ENCODE data around the gene ATF6B. TPM values are rescaled to one million over a fixed set of nuclear protein-coding genes. Genes with fewer than 3 reads are reported as not detected.

ATF6B gene
- total RNA-seq, 1 experiment from 2014 or later: 45.3 TPM

GRCh38 chr6:32073101-32073500 is 54.9 kb downstream of the ATF6B start:
- no peaks in the 10 kb centered on the region for H3K9me3 Mint-ChIP-seq

More at GRCh38 chr6:32073101-32073500, 54.9 kb downstream of the ATF6B start:
- Histone ChIP-seq H3T11ph (ENCODE audit: low read length) (no peak overlapping the region), H3K9ac (ENCODE audit: extremely low read depth, insufficient read length, low read length) (no peak overlapping the region), H3K56ac (ENCODE audit: insufficient read length, low read depth, low read length) (no peak overlapping the region), H2AK5ac (ENCODE audit: insufficient read length, low read length) (no peak overlapping the region), H3K27me3 (ENCODE audit: insufficient read depth, low read length) (no peaks in the 10 kb centered on the region), H2BK15ac (ENCODE audit: low read depth, low read length) (no peak overlapping the region), H4K20me1 (ENCODE audit: control insufficient read depth, insufficient read depth, insufficient read length) (no peaks in the 10 kb centered on the region), H4K5ac (ENCODE audit: insufficient read length, low read depth, low read length) (no peak overlapping the region), H3K27ac (ENCODE audit: insufficient read length, low read depth, low read length) (no peak overlapping the region), H4K91ac (ENCODE audit: insufficient read length, low read depth, low read length) (no peak overlapping the region), H3K14ac (ENCODE audit: insufficient read depth, low read length) (peak overlapping the region; percentile 44; the same call in 1 of the 2 replicates), H3K4me1 (ENCODE audit: insufficient read depth, low read length) (no peaks in the 10 kb centered on the region), H2AFZ (ENCODE audit: low read length) (no peak overlapping the region), H2BK20ac (ENCODE audit: low read depth, low read length, poor library complexity, severe bottlenecking) (no peak overlapping the region), H3K4ac (ENCODE audit: low read depth, low read length) (no peak overlapping the region), H3K23me2 (ENCODE audit: insufficient read length, low read depth, low read length, poor library complexity, severe bottlenecking) (no peaks in the 10 kb centered on the region), H2BK5ac (ENCODE audit: insufficient read length, low read length) (no peak overlapping the region), H3K4me2 (ENCODE audit: insufficient read depth, insufficient read length, low read length) (no peak overlapping the region), H3K79me1 (ENCODE audit: insufficient read depth, low read depth, low read length, poor library complexity, severe bottlenecking) (no peaks in the 10 kb centered on the region), H2BK120ac (ENCODE audit: low read depth, low read length, poor library complexity, severe bottlenecking) (no peak overlapping the region), H2BK12ac (ENCODE audit: insufficient read length, low read depth, low read length) (no peak overlapping the region), H3K79me2 (ENCODE audit: insufficient read depth, low read length) (no peaks in the 10 kb centered on the region), H3K9me3 (ENCODE audit: control insufficient read depth, low read depth, low read length) (no peaks in the 10 kb centered on the region), H3K23ac (ENCODE audit: insufficient read length, low read depth, low read length) (no peak overlapping the region), H4K8ac (replicated peaks; ENCODE audit: insufficient read length, low read depth, low read length) (no peak overlapping the region), H3K18ac (ENCODE audit: insufficient read length, low read depth, low read length) (no peak overlapping the region)
- WGBS (ENCODE audit: extremely low coverage, insufficient read length, low lambda C conversion rate): no CpG with 5 or more reads among the region's 3 CpGs
- no peaks in the 10 kb centered on the region; a peak in 1 of 7 replicates for H3K36me3 Mint-ChIP-seq (ENCODE audit: insufficient read depth in 1 of 3, low read depth in 3 of 3)
- peaks cover 24 to 29% of the 10 kb centered on the region in 2 experiments for H3K4me1 Mint-ChIP-seq
- no peak for DNase-seq
- H3K27ac Mint-ChIP-seq: peak overlapping the region; percentile 44 to 95 (median 67); a peak in 5 of 7 replicates
- H3K4me3 Mint-ChIP-seq: no peak overlapping the region; a peak in 1 of 5 replicates
- peaks cover 5% of the 10 kb centered on the region for H3K27me3 Mint-ChIP-seq (ENCODE audit: low read depth)
- no peak for TF ChIP-seq CTCF (conservative IDR thresholded peaks at IDR 0.05)

All from H9 (cell line).